Stomach (tissue), 4 donors: ENCODE results near the gene ANAPC13.

Source experiments
- EP300 ChIP-seq: sonication (generic); formaldehyde crosslinking; IDR thresholded peaks from one replicate; pipeline ENCODE4 v1.6.1; 2017; ENCODE audit warnings: antibody characterized with exemption
- POLR2A ChIP-seq, 4 donors: fragments of 450-650 bp; IDR thresholded peaks; one replicate each; pipeline ENCODE4 v1.6.1; 2016; ENCODE audit warnings: antibody characterized with exemption in 4 of 4, control low read depth in 2 of 4, mild to moderate bottlenecking in 1 of 4, moderate library complexity in 1 of 4
- POLR2AphosphoS5 ChIP-seq, 3 donors: sonication (generic); formaldehyde crosslinking; IDR thresholded peaks; one replicate each; pipeline ENCODE4 v1.6.1; 2016; ENCODE audit warnings: antibody characterized with exemption in 3 of 3
- TF ChIP-seq, protein P1 (sequence below), 7 experiments: fragments of 450-650 bp in 4 of 7; fragments of 200-600 bp in 3 of 7; sonication (generic) in 3 of 7; IDR thresholded peaks; one replicate each; pipeline ENCODE4 v1.5.1; 2016 to 2019; ENCODE audit warnings: antibody characterized with exemption in 7 of 7, control low read depth in 2 of 7, mild to moderate bottlenecking in 1 of 7

DNA sequence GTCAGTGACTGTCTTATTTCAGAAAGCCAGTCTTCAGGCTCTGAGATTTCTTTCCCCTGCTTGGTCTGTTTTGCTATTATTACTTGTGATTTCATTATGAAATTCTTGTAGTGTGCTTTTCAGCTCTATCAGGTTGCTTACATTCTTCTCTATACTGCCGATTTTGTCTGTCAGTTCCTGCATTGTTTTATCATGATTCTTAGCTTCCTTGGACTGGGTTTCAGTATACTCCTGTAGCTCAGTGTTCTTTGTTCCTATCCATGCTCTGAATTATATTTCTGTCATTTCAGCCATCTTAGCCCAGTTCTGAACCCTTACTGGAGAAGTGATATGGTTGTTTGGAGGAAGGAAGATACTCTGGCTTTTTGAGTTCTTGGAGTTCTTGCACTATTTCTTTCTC, 40.5 kb upstream of the ANAPC13 start:
- TF ChIP-seq, protein P1, sequence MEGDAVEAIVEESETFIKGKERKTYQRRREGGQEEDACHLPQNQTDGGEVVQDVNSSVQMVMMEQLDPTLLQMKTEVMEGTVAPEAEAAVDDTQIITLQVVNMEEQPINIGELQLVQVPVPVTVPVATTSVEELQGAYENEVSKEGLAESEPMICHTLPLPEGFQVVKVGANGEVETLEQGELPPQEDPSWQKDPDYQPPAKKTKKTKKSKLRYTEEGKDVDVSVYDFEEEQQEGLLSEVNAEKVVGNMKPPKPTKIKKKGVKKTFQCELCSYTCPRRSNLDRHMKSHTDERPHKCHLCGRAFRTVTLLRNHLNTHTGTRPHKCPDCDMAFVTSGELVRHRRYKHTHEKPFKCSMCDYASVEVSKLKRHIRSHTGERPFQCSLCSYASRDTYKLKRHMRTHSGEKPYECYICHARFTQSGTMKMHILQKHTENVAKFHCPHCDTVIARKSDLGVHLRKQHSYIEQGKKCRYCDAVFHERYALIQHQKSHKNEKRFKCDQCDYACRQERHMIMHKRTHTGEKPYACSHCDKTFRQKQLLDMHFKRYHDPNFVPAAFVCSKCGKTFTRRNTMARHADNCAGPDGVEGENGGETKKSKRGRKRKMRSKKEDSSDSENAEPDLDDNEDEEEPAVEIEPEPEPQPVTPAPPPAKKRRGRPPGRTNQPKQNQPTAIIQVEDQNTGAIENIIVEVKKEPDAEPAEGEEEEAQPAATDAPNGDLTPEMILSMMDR (IDR thresholded peaks at IDR 0.05): no peak
- TF ChIP-seq POLR2A (IDR thresholded peaks at IDR 0.05) (no peak), EP300 (no peak), POLR2AphosphoS5 (IDR thresholded peaks at IDR 0.05) (no peak)
